Peyer's patch (tissue), 4 donors: Measurements from ENCODE around the gene ADTRP. TPM values are rescaled to one million over a fixed set of nuclear protein-coding genes. Genes with fewer than 3 reads are reported as not detected.
"Not testable (repeated sequence)": the region's sequence is repeated elsewhere in the genome, so short reads cannot be mapped to it uniquely, and the experiment has no call there.

Experiments used
- DNase-seq, 3 donors: peaks; one replicate each; pipeline ENCODE4 v3.0.0-alpha.2; 2017 to 2019
- H3K27ac ChIP-seq, 4 donors: fragments of 200-600 bp; sonication (generic); one replicate each; pipeline ENCODE4 v1.5.1; 2016 to 2019
- H3K27me3 ChIP-seq, 2 donors: fragments of 200-600 bp; sonication (generic); one replicate each; pipeline ENCODE4 v1.5.1; 2019
- H3K36me3 ChIP-seq, 3 donors: fragments of 200-600 bp; sonication (generic); one replicate each; pipeline ENCODE4 v1.5.1; 2016 to 2019
- H3K4me1 ChIP-seq, 4 donors: fragments of 200-600 bp; sonication (generic); one replicate each; pipeline ENCODE4 v1.5.1; 2016 to 2019
- H3K4me3 ChIP-seq, 4 donors: fragments of 200-600 bp; sonication (generic); 1 replicate in 3 of 4; 2 replicates in 1 of 4; pipeline ENCODE4 v1.5.1; 2016 to 2019; ENCODE audit warnings: mild to moderate bottlenecking in 1 of 4
- H3K9me3 ChIP-seq, 4 donors: fragments of 200-600 bp; sonication (generic); one replicate each; pipeline ENCODE4 v1.5.1; 2016 to 2019; ENCODE audit warnings: mild to moderate bottlenecking in 1 of 4
- CTCF ChIP-seq, 6 experiments: fragments of 450-650 bp in 4 of 6; fragments of 200-600 bp in 2 of 6; sonication (generic) in 1 of 6; IDR thresholded peaks; one replicate each; pipeline ENCODE4 v1.5.1; 2017 to 2019; ENCODE audit warnings: antibody characterized with exemption in 6 of 6, mild to moderate bottlenecking in 3 of 6, moderate library complexity in 1 of 6
- POLR2A ChIP-seq, 2 donors: fragments of 450-650 bp; IDR thresholded peaks; one replicate each; pipeline ENCODE4 v1.5.1; 2017; ENCODE audit warnings: antibody characterized with exemption in 2 of 2, mild to moderate bottlenecking in 2 of 2, moderate library complexity in 2 of 2
- total RNA-seq, 4 donors: library from RNA; depleted of rRNA; stranded (reverse); fragments of >200 nt; gene quantifications; one replicate each; pipeline ENCODE4 v1.1.0, GENCODE V29; 2016

The ADTRP gene
- total RNA-seq, 4 donors from 2014 or later, result 33.8 to 187 (median 133) TPM

GRCh38 chr6:11700118-11700718 is 78.4 kb downstream of the ADTRP start:
- Histone ChIP-seq H3K27me3 (no peaks in the 10 kb centered on the region), H3K4me3 (no peak overlapping the region), H3K9me3 (no peaks in the 10 kb centered on the region), H3K4me1 (peaks cover 0 to 10% (median 3%) of the 10 kb centered on the region in 4 donors), H3K27ac (no peak overlapping the region), H3K36me3 (no peaks in the 10 kb centered on the region)
- TF ChIP-seq POLR2A (IDR thresholded peaks at IDR 0.05), result no peak
- TF ChIP-seq CTCF (IDR thresholded peaks at IDR 0.05), result peak in 4 of 6 experiments; percentile 54 to 63 (median 58)
- no peak for DNase-seq

- DNase-seq, result no peak
- Histone ChIP-seq H3K4me1 (peaks cover 0 to 10% (median 3%) of the 10 kb centered on the region in 4 donors), H3K4me3 (no peak overlapping the region), H3K36me3 (no peaks in the 10 kb centered on the region), H3K9me3 (no peaks in the 10 kb centered on the region), H3K27me3 (no peaks in the 10 kb centered on the region), H3K27ac (no peak overlapping the region)
- no peak for TF ChIP-seq CTCF (IDR thresholded peaks at IDR 0.05)
- TF ChIP-seq POLR2A (IDR thresholded peaks at IDR 0.05), result no peak
Observed at GRCh38 chr6:11699576-11699975, 79.0 kb downstream of the ADTRP start.

- H3K4me3 ChIP-seq, result no peak overlapping the region
- no peaks in the 10 kb centered on the region for H3K27me3 ChIP-seq
- DNase-seq, result no peak
- TF ChIP-seq CTCF (IDR thresholded peaks at IDR 0.05), result no peak
- TF ChIP-seq POLR2A (IDR thresholded peaks at IDR 0.05), result no peak
- H3K4me1 ChIP-seq, result no peaks in the 10 kb centered on the region
- no peak overlapping the region for H3K27ac ChIP-seq
- no peaks in the 10 kb centered on the region for H3K36me3 ChIP-seq
- H3K9me3 ChIP-seq, result no peaks in the 10 kb centered on the region
Observed at GRCh38 chr6:11692451-11693376, 85.9 kb downstream of the ADTRP start.

DNA sequence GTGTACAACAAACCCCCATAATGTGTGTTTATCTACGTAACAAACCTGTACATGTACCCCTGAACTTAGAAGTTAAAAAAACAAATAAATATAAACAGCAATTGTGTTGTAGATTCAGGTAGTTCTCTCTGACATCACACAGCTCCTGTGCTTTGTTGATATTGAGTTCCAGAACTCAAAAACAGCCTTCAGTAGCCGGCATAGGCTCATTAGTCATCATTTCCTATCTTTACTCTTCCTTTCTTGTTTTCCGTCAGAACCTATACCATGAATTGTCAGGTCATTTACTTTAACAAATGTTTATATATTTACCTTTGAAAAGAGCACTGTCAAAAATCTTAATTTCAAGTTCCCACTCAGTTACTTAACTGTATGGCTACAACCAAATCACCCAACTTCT is 88.8 kb downstream of the ADTRP start:
- Histone ChIP-seq H3K36me3 (no peaks in the 10 kb centered on the region), H3K27me3 (no peaks in the 10 kb centered on the region), H3K4me1 (no peaks in the 10 kb centered on the region), H3K4me3 (no peak overlapping the region), H3K27ac (no peak overlapping the region), H3K9me3 (no peaks in the 10 kb centered on the region)
- TF ChIP-seq CTCF (IDR thresholded peaks at IDR 0.05) (no peak), POLR2A (IDR thresholded peaks at IDR 0.05) (no peak)
- DNase-seq, result no peak

GRCh38 chr6:11689400-11689799 is 89.2 kb downstream of the ADTRP start:
- not testable (repeated sequence) for H3K36me3 ChIP-seq, H3K27ac ChIP-seq, H3K27me3 ChIP-seq, H3K4me1 ChIP-seq, H3K9me3 ChIP-seq, DNase-seq, H3K4me3 ChIP-seq

DNA sequence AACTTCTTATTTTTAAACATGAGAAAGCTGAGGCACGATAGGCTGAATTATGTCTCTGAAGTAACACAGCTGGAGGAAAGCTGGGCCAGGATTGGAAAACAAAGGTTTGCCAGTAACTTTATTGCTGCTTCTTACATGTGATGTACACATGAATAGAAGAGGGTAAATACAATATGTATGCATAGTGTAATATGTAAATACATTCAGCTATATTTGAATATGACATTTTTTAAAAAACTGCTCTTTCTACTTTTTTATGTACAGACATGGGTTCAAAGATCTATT is 90.2 kb downstream of the ADTRP start:
- Histone ChIP-seq H3K36me3 (no peaks in the 10 kb centered on the region), H3K27ac (no peak overlapping the region), H3K9me3 (no peaks in the 10 kb centered on the region), H3K27me3 (no peaks in the 10 kb centered on the region), H3K4me3 (no peak overlapping the region), H3K4me1 (no peaks in the 10 kb centered on the region)
- TF ChIP-seq POLR2A (IDR thresholded peaks at IDR 0.05) (no peak), CTCF (IDR thresholded peaks at IDR 0.05) (no peak)
- DNase-seq, result no peak
